GM08714 (cell line): ENCODE results near the gene B4GALNT4.
"Not testable (repeated sequence)": the region's sequence is repeated elsewhere in the genome, so short reads cannot be mapped to it uniquely, and the experiment has no call there.

ENCODE experiments used
- H3K4me3 ChIP-seq: fragments of 200-500 bp; sonication (Bioruptor generic); 2 replicates; pipeline ENCODE4 v1.5.1; 2014; ENCODE audit warnings: mild to moderate bottlenecking, low read length, inconsistent platforms
- ZNF274 ChIP-seq: IDR thresholded peaks from 2 replicates; pipeline ENCODE4 v1.6.1; 2012; ENCODE audit warnings: mild to moderate bottlenecking, low read depth, low read length

Gene B4GALNT4

GRCh38 chr11:416051-416756 is 46.9 kb downstream of the B4GALNT4 start:
- no peak for TF ChIP-seq ZNF274
- no peak overlapping the region; the same call in 1 of the 2 replicates for H3K4me3 ChIP-seq

DNA sequence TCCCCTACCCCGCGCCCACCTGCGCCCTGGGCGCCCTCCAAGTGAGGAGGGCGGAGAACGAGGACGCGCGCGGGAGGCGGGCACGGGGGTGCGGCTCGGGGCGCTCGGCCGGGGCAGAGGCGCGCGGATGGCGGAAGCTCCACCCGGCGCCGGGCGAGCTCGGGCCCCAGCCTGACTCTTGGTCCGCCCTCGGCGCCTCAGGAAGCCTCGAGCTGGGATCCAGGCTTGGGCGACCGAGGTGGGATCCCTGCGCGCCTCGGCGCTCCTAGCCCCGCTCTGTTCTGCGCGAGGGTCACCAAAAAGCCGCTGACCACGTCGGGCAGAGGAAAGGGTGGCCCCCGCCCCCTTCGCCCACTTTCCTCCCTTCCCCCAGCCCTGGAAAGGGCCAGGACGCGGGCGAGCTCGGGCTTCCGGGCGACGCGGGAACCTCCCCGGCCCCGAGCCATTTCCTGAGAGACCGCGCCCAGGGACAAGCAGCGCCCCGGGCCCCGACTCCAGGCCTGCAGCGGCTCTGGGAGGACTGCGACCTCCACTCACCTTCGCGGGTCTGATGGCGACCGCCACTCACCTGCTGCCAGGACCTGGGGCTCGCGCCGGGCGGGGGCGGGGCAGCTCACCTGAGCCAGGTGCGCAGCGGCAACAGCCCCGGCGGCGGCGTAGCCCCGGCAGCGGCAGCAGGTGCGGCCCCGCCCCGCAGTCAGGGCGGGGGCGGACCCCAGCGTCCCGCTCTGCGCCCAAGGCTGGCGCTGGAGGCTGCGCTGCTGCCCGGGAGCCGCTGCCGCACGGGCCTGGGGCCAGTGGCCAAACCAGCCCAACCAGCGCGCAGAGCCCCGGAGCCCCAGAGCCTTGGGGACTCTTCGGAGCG is 47.7 kb downstream of the B4GALNT4 start:
- TF ChIP-seq ZNF274 = no peak
- peak overlapping the region; percentile 12; the same call in 1 of the 2 replicates for H3K4me3 ChIP-seq

GRCh38 chr11:417652-418342 is 48.5 kb downstream of the B4GALNT4 start:
- no peak overlapping the region for H3K4me3 ChIP-seq
- no peak for TF ChIP-seq ZNF274

DNA sequence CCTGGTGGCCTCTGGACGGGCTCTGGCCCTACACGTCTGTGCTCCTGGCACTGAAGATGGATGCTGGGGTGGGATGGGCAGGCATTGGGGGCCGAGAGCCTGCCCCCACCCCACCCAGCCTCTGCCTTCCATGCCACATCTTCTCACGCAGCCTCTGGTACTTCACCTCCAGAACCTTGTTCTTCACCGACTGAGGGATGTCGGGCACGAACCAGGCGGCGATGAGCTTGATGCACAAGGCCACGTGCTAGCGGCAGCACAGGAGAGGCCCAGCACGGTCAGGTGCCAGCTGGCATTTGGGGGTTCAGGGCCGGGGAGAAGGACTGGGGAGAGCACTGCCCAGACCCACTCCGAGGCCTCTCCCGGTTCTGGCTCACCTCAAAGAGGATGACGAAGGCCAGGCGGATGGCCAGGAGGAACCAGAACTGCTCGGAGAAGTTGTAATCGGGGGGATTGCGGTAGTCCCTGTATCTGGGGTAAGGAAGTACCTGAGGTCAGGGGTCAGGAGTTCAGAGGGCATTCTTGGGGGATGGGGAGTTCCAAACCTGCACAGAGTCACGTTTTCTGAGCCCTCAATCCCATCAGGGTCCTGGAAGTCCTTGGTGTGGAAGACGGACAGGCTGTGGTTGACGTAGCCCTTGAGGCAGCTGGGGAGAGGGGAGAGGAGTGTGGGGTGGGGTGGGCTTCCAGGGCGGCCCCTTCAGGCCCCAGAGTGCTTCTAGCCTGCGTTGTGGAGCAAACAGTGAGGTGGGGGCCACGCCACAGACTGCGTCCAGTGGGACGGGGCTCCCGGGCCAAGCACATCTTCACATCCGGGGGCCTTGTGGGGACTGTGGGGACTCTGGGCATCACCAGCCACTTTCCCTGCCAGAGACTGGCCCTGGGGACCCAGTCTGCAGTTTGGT is 49.3 kb downstream of the B4GALNT4 start:
- H3K4me3 ChIP-seq = no peak overlapping the region
- TF ChIP-seq ZNF274 = no peak

- no peak overlapping the region for H3K4me3 ChIP-seq
- no peak for TF ChIP-seq ZNF274
These were observed 50.1 kb downstream of the B4GALNT4 start for GRCh38 chr11:419248-420005.

DNA sequence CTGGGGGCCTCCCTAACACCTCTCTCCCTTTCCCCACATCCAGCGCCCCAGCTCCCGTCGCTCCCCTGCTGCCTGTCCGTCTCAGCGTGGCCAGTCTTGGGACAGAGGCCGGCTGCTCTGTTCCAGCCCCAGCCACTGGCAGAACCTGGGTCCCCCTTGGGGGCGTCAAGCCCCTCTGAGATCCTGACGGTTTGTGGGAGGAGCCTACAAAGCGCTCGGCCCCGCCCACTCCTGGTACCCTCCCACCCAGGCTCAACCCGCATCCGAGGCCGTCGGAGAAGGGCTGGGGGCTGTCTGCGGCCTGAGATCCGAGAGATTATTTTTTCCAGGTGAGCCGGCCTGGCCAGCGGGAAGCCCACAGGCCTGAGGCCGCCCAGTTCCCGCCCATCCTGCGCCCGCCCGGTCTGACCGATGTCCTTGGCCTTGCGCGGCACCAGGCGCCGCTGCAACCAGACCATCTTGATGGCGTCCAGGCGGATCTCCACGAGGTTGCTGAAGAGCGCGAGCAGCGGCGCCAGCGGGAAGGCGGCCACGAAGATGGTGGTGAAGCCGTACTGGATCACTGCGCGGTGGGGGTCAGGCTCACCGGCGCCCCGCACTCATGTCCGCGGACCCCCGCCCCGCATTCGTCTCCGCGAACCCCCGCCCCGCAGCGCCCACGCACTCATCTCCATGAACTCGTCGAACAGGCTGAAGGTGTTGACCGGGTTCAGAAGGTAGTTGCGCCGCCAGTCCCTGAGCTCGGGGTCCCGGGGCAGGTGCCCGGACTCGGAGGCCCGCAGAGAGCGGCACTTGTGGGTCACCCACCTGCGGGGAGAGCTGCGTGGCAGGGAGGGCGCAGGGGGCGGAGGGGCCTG is 51.0 kb downstream of the B4GALNT4 start:
- no peak overlapping the region for H3K4me3 ChIP-seq
- no peak for TF ChIP-seq ZNF274

GRCh38 chr11:420911-421321 is 51.6 kb downstream of the B4GALNT4 start:
- H3K4me3 ChIP-seq = no peak overlapping the region
- TF ChIP-seq ZNF274 = no peak

- no peak for TF ChIP-seq ZNF274
- H3K4me3 ChIP-seq = no peak overlapping the region
These were observed 53.0 kb downstream of the B4GALNT4 start for GRCh38 chr11:422249-422656.

DNA sequence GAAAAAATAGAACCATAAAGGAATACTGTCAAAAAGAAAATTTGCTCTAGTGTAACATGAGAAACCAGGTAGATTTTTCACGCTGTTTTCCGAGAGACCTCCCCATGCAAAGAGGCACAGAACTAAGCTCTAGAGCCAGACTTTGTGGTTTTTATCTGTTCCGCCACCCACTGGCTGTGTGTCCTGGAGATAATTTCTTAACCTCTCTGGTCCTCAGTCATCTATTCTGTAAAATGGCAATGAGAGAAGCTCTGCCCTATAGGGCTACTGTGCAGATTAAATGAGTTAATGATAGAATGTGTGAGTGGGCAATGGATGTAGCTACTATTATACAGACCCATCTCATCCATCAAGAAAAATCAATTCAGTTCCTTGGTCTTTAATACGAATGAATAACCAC is 54.9 kb downstream of the B4GALNT4 start:
- no peak for TF ChIP-seq ZNF274
- no peak overlapping the region for H3K4me3 ChIP-seq

DNA sequence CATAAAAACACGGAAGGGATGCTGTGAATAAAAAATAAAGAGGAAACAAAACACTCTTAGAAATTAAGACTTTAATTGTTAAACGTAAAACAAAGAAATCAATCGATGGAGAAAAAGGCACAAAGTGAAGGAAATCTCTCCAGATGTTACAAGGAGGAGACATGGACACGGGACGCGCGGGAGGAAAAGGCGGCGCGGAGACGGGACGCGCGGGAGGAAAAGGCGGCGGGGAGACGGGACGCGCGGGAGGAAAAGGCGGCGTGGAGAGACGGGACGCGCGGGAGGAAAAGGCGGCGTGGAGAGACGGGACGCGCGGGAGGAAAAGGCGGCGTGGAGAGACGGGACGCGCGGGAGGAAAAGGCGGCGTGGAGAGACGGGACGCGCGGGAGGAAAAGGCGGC is 55.5 kb downstream of the B4GALNT4 start:
- not testable (repeated sequence) for H3K4me3 ChIP-seq

GRCh38 chr11:425301-425700 is 56.0 kb downstream of the B4GALNT4 start:
- no peak for TF ChIP-seq ZNF274
- H3K4me3 ChIP-seq = no peak overlapping the region

GRCh38 chr11:426851-427250 is 57.6 kb downstream of the B4GALNT4 start:
- no peak for TF ChIP-seq ZNF274

More at GRCh38 chr11:426851-427250, 57.6 kb downstream of the B4GALNT4 start:
- no peak overlapping the region for H3K4me3 ChIP-seq
